M059J (cell line): Measurements from ENCODE around the gene PM20D1. TPM values are rescaled to one million over a fixed set of nuclear protein-coding genes. Genes with fewer than 3 reads are reported as not detected.
"Not testable (repeated sequence)": the region's sequence is repeated elsewhere in the genome, so short reads cannot be mapped to it uniquely, and the experiment has no call there.

Experiments used
- DNase-seq: peaks from one replicate; pipeline ENCODE4 v3.0.0-alpha.2; 2012; ENCODE audit warnings: low read depth
- total RNA-seq: library from RNA; depleted of rRNA; stranded (reverse); fragments of >200 nt; shearing (Covaris generic); gene quantifications from 2 replicates; pipeline ENCODE4 v1.2.3, GENCODE V29; 2014; rRNA removed

PM20D1 gene, protein sequence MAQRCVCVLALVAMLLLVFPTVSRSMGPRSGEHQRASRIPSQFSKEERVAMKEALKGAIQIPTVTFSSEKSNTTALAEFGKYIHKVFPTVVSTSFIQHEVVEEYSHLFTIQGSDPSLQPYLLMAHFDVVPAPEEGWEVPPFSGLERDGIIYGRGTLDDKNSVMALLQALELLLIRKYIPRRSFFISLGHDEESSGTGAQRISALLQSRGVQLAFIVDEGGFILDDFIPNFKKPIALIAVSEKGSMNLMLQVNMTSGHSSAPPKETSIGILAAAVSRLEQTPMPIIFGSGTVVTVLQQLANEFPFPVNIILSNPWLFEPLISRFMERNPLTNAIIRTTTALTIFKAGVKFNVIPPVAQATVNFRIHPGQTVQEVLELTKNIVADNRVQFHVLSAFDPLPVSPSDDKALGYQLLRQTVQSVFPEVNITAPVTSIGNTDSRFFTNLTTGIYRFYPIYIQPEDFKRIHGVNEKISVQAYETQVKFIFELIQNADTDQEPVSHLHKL
- not detected in 2 replicates for total RNA-seq

DNA sequence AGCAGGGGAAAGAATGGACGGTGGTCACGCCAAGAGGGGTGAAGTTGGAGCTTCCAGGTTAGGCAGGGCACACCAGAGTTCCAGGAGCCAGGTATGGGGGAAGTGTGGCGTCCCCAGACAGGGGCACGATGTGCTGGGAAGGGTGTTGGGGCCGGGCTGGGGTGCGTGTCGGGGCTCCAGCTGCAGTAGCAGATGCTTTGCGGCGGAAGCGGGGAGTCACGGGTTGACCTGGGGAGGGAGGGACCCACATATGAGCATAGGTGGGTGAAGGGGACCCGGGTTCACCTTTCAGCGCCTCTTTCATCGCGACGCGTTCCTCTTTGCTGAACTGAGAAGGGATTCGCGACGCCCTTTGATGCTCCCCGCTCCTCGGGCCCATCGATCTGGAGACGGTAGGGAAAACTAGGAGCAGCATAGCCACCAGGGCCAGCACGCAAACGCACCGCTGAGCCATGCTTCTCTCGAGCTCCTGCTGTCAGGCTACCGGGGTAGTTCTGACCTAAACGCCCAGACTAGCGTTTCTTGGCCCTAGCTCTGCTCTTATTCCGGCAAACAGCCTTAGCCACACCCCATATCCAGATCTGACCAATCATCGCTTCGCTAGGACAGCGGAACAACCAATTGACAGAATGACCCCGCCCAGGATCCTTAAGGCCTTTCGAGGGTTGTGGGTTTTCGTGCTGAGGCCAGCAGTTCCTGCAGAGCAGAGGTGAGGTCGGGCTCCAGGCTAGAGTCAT, at the start of gene PM20D1:
TSS of gene PM20D1 (minus strand) at position 514 of the 737 bp plus-strand sequence. CDS start at position 454, 60 bp downstream.
- DNase-seq = no peak

DNA sequence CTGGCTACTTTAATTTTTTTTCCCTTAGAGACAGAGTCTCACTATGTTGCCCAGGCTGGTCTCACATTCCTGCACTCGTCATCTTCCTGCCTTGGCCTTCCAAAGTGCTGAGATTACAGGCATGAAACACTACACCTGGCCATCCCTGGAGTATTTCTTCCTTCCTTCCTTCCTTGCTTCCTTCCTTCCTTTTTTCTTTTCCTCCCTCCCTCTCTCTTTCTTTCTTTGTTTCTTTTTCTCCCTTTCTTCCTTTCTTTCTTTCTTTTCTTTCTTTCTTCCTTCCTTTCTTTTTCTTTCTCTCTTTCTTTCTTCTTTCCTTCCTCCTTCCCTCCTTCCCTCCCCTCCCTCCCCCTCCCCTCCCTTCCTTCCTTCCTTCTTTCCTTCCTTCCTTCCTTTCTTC, 46.4 kb upstream of the PM20D1 start:
- DNase-seq = no peak

DNA sequence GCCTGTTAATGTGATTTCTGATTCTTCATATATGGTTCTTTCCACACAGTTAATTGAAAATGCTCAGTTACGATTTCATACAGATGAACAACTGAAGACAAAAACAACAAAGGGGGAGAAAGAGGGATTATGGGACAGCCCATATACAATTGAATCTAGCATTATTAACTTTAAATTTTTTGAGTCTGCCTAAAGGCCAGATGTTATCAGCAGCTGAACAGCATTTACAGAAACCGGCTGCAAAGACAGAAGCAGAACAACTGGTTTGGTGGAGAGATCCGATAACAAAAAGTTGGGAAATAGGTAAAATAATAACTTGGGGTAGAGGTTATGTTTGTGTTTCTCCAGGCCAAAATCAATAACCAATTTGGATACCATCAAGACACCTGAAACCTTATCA, 44.2 kb upstream of the PM20D1 start:
- DNase-seq = not testable (repeated sequence)

DNA sequence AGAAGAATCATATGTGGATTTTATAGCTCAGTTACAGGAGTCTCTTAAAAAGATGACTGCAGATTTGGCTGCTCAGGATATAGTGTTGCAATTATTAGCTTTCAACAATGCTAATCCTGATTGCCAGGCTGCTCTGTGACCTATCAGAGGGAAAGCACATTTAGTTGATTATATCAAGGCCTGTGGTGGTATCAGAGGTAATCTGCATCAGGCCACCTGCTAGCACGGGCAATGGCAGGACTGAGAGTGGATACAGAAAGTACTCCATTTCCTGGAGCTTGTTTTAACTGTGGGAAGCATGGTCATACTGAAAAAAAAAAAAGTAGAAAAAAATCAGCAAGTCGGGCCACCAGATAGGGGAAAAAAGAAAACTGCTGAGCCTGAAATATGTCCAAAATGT, 42.2 kb upstream of the PM20D1 start:
- not testable (repeated sequence) for DNase-seq

DNA sequence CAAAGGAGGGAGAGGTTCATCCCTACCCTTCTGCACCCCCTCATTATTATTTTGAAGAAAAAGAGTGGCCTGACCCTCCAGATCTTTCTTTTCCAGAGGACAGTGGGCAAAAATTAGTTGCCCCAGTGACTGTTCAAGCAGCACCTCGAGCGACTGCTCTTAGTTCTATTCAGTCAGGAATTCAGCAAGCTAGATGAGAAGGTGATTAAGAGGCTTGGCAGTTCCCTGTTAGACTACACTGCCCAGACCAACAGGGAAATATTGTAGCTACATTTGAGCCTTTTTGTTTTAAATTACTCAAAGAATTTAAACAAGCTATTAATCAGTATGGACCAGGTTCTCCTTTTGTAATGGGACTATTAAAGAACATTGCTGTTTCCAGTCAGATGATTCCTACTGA, 41.5 kb upstream of the PM20D1 start:
- not testable (repeated sequence) for DNase-seq

DNA sequence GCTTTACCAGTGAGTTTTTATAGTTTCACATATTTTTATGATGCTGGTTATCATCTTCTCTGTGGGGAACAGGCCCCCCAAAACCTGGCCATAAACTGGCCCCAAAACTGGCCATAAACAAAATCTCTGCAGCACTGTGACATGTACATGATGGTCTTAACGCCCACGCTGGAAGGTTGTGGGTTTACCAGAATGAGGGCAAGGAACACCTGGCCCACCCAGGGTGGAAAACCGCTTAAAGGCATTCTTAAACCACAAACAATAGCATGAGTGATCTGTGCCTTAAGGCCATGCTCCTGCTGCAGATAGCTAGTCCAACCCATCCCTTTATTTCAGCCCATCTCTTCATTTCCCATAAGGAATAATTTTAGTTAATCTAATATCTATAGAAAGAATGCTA, 40.7 kb upstream of the PM20D1 start:
- DNase-seq = peak; percentile 22

DNA sequence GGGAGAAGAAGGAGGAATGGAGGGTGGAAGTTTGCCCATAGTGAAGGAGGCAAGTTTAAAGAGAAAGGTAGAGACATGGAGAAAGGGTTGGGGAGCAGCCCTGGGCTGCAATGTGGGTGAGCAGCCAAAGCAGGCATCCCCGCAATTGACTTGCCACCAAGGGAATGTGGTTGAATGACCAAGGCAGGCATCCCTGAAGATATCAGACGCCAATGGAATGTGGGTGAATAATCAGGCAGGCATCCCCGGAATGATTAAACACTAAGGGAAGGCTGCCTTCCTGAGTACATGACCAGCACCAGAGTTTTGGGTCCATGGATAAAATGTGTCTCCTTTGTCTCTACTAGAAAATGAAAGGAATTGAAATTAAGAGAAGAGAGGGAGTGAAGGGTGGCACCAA, 39.8 kb upstream of the PM20D1 start:
- DNase-seq = peak; percentile 97

DNA sequence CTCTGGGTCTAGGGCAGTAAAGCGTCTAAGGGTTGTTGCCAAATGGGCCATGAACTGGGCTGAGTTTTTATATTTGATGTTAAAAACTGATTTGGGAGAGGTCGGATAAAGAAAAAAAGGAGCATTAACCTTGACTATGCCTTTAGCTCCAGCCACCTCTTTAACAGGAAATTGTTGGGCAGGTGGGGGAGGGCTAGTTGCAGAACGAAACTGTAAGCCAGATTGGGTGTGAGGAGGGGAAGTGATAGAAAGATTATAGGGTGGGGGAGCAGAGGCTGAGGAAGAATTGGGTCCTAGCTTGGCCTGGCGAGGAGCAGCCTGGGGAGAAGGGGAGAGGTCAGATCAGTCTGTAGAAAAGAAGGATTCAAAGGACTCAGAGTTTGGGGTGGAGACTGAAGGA, 39.1 kb upstream of the PM20D1 start:
- DNase-seq = peak; percentile 13

DNA sequence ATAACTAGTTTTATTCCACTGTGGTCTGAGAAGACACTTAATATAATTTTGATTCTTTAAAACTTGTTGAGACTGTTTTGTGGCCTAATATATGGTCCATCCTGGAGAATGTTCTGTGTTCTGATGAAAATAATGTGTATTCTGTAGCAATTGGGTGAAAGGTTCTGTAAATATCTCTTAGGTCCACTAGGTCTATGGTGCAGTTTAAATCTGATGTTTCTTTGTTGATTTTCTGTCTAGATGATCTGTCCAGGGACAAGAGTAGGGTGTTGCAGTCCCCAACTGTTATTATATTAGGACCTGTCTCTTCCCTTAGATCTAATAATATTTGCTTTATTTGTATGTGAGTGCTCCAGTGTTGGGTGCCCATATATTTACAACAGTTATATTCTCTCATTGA, 33.9 kb upstream of the PM20D1 start:
- DNase-seq = no peak

DNA sequence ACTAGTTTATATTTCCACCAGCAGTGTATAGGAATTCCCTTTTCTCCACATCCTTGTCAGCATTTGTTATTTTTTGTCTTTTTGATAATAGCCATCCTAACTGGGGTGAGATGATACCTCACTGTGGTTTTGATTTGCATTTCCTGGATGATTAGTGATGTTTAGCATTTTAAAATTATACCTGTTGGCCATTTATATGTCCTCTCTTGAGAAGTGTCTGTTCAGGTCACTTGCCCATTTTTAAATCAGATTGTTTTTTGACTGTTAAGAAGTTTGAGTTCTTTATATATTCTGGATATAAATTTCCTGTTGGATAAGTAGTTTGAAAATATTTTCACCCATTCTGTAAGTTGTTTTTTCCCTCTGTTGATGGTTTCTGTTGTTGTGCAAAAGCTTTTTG, 31.0 kb upstream of the PM20D1 start:
- DNase-seq = no peak

DNA sequence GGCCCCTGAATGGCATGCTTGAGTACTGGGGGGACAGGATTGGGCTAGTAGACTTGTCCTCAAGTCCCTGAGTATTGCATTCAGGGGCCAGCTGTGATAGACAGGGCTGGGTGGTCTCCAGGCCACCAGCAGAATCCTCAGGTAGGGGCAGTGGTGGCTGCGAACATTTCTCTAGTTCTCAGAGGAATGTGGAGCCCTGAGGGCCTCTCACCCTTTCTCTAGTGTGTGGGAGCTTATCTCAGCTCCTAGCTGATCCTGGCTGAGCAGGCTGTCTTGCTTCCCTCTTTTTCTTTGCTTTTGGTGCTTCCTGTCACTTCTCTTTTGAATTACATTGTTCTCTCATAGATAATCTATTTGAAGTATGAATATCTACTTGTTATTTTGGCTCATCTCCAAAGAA, 30.0 kb upstream of the PM20D1 start:
- DNase-seq = no peak

DNA sequence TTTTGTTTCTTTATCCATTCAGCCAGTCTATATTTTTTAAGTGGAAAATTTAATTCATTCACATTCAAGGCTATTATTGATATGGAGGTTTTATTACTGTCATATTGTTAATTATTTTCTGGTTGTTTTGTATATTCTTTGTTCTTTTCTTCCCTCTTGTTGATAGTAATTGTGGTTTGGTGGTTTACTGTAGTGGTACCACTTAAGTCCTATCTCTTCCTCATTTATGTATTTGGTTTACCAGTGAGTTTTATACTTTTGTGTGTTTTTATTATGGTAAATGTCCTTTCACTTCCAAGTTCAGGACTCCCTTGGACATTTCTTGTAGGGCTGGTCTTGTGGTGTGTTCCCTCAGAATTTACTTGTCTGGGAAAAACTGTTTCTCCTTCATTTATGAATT, 28.1 kb upstream of the PM20D1 start:
- DNase-seq = no peak

DNA sequence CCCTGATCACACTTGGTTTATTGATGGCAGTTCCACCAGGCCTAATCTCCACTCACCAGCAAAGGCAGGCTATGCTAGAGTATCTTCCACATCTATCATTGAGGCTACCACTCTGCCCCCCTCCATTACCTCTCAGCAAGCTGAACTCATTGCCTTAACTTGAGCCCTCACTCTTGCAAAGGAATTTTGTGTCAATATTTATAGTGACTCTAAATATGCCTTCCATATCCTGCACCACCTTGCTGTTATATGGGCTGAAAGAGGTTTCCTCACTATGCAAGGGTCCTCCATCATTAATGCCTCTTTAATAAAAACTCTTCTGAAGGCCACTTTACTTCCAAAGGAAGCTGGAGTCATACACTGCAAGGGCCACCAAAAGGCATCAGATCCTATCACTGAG, 23.2 kb upstream of the PM20D1 start:
- DNase-seq = not testable (repeated sequence)

DNA sequence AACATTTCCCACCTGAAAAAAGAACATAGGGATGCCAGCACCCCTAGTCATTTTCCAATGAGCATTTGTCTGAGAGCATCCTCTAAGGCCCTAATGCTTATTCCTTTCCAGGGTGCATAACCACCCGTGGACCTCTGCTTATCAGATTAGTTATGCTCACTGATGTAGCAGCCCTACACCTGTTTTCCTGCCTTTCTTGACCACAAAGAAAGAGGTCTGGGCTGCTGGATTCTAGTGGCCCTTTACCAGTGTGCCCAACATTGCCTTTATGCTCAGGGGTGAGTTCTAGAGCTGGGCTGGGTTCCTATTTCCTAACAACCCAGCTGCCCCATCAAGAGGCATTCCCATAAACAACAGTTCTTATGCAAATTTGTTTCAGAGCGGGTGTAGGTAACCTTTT, 20.3 kb upstream of the PM20D1 start:
- DNase-seq = no peak

DNA sequence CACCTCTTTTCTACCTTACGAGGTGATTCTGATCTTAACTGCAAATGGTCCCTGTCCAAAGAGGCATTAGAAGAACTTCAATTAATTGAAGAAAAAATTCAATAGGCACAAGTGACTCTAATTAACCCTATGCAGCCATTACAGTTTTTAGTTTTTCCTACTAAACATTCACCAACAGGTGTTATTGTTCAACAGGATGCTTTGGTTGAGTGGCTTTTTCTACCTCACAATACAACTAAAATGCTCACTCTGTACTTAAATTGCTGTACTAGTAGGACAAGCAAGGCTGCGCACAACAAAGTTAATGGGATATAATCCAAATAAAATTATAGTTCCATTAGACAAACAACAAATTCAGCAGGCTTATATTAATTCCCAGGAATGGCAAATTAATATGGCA, 11.6 kb upstream of the PM20D1 start:
- no peak for DNase-seq

DNA sequence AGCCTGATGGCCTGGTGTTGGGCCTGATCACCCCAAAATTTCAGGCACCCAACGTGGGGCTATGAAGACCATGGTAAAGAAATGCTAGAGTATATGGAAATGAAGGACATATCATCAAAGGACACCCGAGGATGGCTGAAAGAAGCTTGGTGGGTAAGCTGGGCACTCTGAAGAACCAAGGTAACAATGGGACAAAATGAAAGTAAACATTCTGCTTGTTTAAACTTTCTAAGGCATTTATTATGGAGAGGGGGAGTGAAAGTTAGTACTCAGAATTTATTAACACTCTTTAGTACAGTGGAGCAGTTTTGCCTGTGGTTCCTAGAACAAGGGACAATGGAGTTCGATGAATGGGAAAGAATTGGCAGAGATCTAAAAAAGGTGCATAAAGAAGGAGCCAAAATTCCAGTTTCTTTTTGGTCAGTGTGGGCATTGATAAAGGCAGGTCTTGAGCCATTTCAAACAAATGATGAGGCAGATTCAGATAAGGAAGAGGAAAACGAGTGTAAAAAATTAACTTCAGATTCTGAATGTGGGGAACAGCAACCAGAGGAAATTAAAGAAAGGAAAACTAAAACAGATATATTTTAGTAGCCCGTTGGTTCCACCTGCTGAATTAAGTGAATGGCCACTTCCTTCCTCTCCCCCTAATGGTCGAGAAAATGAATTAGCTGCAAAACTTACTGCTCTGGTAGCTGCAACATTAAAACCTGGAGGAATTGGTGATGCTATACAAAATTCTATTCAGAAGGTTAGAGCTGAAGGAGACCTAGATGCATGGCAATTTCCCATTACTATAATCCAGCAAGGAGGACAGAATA, 8.4 kb upstream of the PM20D1 start:
- no peak for DNase-seq

DNA sequence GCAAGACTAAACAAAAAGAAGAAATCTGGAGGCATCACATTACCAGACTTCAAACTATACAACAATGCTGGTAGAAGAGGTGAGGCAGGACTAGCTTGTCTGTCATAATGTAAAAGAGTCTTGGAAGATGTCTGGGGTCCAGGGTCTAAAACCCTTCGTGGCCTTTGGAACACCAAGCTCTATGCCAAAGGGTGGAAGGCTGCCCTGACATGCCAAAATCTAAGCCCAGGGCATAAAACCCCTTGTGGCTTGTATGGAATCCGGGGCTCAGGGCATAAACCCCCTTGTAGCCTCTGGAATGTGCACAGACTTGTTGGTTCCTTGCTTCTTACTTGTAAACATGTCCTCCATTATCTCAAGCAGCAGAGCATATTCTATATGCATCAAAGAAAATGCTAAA, 7.6 kb upstream of the PM20D1 start:
- DNase-seq = not testable (repeated sequence)

DNA sequence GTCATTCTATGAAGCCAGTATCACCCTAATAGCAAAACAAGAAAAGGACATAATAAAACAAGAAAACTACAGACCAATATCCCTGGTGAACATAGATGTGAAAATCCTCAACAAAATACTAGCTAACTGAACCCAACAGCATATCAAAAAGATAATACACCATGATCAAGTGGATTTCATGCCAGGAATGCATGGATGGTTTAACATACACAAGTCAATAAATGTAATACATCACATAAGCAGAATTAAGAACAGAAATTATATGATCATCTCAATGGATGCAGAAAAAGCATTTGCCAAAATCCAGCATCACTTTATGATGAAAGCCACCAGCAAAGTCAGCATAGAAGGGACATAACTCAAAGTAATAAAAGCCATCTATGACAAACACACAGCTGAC, 6.5 kb upstream of the PM20D1 start:
- DNase-seq = no peak

DNA sequence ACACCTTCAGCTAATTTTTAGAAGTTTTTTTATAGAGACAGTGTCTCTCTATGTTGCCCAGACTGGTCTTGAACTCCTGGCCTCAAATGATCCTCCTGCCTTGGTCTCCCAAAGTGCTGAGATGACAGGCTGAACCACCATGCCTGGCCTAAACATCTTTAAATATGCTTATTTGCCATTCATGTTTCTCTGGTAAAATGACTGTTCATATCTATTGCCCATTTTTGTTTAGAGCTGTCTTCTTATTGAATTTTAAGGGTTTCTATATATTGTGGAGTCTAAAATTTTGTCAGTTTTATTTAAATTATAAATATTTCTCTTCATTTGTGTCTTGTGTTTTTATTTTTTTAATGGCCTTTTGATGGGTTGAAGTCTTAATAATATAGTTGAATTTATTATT, 3.0 kb upstream of the PM20D1 start:
- DNase-seq = no peak

DNA sequence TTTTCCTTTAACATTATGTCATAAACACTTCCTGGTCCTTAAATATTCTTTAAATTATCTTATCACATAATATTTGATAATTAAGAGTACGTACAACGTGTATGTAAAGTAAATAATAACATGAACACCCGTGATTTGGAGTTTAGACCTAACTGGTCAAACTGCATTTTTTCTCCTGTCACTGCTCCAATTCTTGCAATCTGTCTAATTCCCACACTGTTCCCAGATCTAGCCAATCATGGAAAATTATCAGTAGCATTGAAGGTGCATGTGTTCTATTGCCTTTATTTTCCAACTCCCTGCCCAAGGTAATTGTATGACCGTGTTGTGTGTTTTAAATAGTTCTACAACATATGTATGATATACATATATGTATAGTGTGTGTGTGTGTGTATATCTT, 2.1 kb upstream of the PM20D1 start:
- DNase-seq = no peak

DNA sequence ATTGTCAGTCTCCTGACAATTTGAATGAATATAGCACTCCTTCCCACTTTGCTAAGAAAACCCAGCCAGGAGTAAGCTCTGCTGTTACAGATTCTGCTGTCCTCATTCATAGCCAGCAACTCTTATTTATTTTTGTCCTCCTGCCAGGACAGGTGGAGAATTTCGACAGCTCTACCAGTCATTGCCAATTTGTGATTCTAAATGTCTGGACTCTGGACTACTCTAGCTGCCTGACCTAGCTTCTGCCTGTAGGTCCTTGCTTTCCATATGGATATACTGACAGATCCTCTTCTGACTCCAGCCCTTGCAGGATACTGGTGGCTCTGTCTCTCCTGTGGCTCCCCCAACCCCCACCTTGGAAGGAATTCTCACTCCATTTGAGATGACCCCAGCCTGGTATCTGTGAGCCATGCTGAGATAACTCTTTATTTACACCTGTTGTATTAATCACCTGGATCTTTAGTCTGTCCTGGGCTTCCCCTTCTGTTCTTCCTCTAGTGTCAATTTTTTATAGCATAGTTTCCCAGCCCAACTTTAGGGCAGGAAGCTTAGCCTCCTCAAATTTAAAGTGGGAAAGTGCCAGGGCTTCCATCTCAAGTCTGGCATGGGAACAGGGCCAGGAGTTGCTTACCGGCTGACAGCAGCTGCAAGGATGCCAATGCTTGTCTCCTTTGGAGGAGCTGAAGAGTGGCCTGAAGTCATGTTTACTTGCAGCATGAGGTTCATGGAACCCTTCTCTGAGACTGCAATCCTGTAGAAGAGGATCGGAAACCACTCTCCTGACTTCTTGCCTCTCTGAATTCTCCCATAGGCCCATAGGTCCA, 6.7 kb downstream of the PM20D1 start:
- no peak for DNase-seq
